Raji (cell line): Measurements from ENCODE around the gene WBP1L.

Source experiments
- POLR2A ChIP-seq: IDR thresholded peaks from 2 replicates; pipeline ENCODE4 v1.6.1; 2011; ENCODE audit warnings: low read depth, low read length, control low read depth; ENCODE audit not compliant: insufficient read depth

The WBP1L gene

DNA sequence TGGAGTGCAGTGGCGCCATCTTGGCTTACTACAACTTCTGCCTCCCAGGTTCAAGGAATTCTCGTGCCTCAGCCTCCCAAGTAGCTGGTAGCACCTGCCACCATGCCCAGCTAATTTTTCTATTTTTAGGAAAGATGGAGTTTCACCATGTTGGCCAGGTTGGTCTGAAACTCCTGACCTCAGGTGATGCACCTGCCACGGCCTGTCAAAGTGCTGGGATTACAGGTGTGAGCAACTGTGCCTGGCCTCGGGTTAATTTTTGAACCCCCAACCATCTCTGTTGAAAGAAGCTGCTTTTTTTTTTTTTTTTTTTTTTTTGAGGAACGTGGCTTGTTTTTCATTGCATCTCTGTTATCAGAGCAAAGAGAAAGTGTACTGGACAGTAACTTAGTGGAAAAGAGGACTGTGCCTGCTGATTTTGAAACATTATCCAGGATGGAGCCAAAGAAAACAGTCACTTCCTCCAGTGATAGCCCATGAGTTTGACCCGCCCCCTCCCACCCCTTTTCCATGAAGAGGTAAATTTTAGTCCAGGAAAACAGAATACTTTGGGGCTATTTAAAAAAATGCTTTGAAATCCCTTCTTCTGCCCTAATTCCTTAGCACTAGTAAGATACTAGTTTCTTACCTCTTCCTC is 38.3 kb downstream of the WBP1L start:
- TF ChIP-seq POLR2A = no peak

DNA sequence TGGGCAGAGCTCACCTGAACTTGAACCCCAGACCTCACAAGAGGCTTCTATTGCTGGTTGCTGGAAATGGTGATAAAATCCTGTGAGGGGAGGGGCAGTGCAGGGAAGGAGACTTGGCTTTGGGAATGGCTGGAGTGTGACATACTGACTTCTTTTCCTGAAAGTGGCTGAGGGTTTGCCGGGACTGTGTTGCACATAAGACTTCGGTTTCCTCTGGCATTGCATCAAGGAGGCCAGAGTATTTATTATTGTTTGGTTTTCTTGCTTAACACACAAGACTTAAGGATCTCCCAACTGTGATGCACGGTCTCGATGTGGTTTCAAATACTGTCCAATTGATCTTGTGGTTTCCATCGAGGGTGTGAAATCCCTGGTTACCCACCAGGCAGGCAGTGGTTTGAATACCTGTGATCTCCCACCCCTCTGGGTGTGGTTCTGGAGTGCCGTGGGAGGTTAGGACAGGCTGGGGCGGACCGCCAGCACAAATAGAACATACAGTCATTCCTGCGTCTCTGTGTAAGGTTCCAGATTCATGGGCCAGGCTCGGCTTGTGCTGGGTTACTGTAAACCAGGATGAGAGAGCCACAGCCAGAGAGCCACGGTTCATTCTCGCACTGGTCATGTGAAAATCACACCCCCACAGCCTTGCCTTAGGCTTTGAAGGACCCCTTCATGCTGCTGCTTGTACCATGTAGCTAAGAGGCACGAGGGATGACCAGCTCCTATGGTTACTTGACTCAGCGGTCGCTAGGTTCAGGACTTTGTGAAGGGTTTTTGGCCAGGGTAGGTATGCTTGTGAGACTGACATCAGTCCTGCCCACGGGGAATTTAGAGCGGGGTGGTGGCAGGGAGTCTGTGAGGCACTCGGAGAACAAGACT is 39.2 kb downstream of the WBP1L start:
- no peak for TF ChIP-seq POLR2A

DNA sequence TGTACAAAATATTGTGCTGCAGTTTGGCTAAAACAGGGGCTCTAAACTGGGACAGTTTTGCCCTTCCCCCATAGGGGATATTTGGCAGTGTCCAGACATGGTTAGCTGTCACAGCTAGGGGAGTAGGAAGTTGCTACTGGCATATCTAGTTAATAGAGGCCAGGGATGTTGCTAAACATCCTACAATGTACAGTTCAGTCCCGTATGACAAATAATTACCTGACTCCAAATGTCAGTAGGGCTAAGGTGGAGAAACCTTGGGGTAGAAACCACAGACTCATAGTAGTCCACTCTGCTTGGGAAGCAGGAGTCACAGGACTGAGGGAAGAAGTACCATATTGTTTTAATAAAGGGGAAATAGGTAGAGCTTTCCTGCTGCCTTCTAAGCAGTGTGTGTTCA is 39.8 kb downstream of the WBP1L start:
- no peak for TF ChIP-seq POLR2A

DNA sequence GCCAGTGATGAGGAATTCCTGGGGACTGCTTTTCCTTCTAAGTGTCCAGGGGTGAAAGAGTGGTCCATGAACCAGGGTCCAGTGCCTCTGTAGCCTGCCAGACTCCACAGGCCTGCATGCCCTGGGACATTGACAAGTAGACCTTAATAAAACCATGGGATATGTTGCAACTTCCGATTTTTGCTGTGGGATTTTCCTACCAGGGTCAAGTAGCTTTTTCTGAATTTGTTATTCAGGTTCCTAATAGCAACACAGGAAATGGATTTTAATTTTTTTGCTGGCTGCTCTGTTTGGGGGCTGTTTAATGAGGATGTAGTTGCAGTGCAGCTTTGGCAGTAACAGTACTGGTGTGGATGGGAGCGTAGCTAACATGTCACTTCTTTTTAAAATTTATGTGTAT is 42.1 kb downstream of the WBP1L start:
- TF ChIP-seq POLR2A = no peak

DNA sequence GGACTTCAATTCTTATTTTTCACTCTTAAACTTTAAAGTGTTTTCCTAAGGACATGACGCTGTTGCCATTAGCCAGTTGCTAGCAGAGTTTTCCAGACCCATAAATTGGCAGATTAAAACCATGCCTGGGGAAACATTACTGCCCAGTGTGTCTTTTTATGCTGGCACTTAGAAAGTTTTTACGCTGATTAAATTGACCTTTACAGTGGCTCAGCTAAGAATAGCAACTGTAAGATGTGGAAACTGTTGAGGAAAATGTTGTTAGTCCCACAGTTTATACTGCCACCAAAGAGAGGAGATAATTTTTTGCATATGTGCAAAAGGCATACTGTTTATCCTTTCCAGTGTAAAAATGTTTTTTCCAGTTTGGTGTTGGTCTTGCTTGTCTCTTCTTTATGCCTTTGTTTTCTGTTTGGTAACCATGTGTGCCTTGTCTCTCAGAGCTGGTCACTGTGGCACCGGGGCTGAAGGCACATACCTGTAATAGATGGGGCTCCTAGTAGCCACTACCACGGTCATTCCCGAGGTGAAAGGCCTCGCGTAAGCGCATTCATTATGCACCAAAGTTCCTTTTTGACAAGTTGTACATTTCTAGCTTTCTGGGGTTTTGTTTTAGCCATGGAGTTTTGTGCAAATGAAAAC is 48.1 kb downstream of the WBP1L start:
- TF ChIP-seq POLR2A = no peak

DNA sequence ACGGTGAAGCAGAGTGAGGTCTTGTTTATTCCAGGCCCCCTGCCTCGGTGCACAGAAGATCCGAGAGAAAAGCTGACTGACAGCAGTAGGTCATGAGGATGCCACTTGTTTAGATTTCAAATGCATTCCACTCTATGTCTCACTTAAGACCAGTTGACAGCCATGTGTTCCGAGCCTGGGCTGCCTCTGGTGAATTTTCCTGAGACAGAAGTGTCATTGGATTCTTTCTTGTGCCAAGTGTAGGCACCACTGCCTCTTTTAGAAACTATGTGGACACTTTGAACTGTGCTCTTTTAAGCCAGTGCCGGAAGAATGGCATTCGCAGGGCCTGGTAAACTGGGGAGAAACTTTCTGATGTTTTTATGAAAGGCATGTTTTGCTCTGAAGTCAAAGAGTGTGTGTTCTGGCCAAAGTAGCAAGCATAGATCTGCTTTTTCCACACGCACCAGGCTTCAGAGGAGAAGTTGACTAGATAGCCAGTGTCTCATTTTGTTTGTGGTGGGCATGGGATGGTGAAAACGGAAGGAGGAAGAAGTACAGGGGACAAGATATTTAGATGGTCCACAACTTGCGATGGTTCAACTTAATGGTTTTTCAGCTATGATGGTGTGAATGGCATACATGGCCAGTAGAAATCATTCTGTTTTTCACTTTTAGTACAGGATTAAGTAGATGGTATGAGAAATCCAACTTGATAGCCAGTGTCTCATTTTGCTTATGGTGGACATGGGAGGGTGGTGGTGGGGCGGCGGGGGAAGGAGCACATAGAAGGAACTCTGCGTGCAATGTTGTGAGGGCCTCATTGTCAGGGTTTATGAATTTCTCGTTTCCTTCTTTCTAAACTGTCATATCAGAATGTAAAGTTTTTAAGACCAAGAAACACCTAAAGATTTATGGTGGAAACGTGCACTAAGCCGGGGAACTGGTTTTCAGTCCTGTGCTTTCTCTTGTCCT is 52.0 kb downstream of the WBP1L start:
- no peak for TF ChIP-seq POLR2A

DNA sequence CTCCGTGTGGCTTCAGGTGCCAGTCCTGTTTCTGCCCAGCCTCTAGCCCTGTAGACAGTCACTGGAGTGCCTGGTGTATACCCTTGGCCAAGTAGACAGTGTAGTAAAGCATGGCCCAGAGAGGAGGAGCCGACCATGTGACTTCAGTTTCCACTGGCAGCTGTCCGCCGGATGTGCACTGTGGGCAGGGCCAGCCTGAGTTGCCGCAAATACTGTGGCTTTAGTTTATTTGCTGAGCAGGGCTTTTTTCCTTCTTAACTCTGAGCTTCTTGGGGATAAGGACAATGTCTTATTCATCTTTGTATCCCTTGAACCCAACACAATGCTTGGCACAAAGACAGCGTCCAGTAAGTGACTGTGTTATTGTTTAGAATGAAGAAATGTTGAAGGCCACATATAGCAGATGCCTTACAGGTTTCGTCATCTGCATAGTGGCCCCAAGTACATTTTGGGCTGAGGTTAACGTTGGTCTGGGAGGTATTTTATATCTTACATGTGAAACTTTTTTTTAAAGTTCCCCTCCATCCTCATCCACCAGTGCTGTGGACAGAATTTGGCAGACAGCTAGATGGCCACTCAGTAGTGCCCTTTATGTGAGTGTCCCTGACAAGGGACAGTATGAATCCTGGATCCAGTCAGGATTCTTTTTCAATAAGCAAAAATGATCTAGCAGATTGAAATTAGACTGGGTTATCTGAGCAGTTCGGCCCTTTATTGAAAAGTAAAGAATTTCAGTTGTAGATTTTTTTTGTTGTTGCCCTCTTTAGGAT is 52.8 kb downstream of the WBP1L start:
- no peak for TF ChIP-seq POLR2A

DNA sequence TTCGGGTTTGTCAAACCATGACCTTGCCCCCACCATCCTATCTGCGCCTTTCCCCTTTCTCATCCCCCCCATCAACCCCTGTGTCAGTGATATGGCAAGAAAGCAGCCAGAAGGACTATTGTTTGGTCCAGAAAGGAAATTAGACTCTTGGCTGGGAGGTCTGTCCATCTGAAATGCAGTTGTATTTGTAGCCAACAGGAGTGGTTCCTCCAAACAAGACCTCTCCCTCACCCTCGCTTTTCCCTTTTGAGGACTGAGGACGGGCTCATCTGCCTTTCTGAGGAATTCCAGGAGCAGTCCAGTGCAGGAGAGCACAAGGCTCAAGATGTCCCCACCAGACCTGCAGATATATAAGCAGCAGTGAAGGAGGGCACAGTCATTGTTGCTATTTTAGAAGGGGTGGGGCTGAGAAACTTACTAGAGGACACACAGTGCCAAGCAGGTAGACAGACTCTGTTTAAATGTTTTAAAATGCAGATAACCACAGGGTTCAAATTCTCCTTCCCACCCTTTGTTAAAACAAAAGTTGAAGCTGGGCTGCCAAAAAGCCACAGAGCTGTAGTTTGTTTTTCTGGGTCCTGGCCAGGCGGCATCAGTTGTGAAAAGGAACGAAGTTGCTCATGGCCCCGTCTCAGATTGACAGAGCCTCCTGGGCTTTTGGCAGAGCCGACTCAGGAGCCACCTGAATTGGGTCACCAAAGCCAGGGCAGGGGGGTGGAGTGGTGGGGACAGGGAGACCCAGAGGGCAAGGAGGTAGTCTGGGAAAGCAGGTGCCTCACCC is 56.1 kb downstream of the WBP1L start:
- TF ChIP-seq POLR2A = no peak

DNA sequence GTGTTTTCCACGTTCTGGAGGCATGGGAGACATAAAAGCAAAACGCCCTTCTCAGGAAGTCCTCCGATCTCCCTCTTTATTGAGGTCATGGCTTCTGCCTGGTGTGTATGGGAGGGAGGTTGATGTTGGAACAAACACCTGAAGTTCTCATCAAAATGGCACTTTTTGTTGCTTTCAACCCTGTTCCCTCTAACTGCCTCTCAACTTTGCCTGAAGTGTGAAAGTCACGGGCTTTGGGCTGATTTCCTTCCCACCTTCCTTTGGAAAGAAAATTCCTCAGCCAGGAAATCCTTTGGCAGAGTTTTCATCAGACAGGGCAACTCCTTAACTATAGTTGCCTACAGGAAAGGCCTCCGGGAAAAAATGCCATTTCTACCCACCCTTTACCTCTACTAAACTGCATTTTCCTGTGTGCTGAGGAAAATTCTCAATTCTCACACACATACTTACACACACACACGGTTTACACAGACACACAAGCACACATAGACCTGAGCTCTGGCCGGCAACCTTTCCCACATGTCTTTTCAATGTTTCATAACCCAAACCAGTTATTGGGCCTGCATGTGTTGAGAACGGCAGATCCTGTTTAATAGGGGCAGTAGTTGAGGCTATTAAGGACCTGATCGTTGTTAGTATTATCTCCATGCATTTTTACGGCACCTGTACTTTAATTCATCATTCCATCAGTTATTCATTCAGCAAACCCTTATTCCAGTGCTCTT is 57.0 kb downstream of the WBP1L start:
- no peak for TF ChIP-seq POLR2A

DNA sequence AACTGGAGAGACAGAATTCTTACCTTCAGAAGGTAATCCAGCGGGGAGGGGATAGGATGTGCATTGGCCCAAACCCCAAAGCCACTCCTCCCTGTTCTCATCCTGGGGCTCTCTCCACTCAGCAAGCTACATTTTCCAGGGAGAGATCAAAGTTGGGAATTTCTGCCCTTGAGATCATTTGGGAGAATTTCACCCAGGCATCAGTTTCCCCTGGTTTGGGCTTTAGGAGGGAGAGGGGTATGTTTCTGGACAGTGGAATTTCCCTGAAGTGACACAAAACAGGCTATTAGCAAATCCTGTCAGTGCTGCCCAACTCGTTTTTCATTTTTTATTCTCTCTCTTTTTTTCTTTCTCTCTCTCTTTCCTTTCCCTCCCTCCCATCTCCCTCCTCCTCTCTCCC is 57.7 kb downstream of the WBP1L start:
- no peak for TF ChIP-seq POLR2A

DNA sequence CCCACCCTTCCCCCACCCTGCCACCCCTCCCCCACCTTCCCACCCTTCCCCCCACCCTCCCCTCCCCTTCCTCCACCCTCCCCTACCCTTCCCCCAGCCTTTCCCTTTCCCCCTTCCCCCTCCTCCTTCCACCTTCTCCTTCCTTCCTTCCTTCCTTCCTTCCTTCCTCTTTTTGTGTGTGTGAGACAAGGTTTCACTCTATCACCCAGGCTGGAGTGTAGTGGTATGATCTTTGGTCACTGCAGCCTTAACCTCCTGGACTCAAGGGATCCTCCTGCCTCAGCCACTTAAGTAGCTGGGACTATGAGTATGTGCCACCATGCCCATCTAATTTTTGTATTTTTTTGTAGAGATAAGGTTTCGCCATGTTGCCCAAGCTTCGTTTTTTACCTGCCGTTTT is 58.2 kb downstream of the WBP1L start:
- no peak for TF ChIP-seq POLR2A

DNA sequence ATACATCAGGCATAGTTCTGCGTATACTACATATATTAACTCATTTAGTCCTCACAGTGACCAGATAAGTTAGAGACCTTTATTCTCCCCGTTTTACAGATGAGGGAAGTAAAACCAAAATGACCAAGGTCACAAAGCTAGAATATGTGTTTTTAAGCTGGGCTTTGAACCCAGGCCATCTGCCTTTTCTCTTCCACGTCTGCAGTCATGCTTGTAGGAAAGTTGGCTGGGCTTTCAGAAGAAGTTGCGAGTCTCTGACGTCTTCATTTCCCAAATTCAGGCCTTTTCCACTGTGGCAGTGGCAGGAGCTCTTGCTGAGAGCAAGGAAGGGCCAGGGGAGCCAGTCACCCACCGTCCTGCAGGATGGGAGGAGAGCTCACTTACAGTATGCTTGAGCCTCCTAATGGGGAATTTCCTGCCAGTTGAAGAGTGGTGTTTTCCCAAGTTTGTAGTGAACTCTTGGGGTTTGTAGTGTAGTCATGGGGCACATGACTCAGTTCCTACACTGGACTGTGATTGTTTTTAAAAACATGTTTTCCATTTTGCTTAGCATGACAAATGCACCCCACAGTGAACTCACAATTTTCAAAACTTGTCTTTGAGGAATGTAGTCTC is 59.3 kb downstream of the WBP1L start:
- no peak for TF ChIP-seq POLR2A
